ENCODE results near the gene LRRC51.
"Not testable (repeated sequence)": the region's sequence is repeated elsewhere in the genome, so short reads cannot be mapped to it uniquely, and the experiment has no call there.

The LRRC51 gene

DNA sequence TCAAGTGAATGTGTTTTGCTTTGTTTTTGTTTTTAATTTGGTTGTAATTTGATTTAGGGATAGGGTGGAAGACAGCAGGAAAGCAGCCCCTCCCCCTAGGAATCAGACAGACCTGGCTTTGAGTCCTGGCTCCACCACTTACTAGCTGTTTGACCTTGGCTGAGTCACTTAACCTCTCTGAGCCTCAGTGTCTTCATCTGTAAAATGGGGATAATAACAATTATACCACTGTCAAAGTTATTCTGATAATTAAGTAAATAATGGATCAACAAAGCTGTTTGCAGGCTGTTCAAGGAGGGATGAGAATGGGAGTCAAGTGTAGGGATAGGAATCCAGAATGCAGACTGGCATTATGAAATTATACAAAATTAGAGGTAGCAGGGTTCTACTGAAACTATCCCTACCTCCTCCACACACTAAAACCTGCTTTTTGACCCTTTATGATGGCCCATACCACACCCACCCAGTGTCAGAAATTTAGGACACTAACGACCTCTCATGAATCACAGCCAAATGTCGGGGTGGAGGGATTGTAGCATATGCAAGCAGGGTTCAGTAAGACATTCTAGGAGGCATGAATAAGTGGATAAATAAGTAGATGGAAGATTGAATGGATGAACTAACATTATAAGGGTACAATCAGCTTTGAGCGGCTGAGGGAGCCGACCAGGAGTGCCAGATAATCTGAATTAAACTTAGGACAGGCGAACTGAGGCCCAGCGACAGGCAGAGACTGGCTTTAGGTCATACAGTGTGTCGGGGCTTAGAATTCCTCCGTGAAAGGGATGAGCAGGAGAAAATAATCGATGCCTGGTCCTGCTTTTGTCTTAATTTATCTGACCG is 30.9 kb downstream of the LRRC51 start:
- no peak for FAIRE-seq

DNA sequence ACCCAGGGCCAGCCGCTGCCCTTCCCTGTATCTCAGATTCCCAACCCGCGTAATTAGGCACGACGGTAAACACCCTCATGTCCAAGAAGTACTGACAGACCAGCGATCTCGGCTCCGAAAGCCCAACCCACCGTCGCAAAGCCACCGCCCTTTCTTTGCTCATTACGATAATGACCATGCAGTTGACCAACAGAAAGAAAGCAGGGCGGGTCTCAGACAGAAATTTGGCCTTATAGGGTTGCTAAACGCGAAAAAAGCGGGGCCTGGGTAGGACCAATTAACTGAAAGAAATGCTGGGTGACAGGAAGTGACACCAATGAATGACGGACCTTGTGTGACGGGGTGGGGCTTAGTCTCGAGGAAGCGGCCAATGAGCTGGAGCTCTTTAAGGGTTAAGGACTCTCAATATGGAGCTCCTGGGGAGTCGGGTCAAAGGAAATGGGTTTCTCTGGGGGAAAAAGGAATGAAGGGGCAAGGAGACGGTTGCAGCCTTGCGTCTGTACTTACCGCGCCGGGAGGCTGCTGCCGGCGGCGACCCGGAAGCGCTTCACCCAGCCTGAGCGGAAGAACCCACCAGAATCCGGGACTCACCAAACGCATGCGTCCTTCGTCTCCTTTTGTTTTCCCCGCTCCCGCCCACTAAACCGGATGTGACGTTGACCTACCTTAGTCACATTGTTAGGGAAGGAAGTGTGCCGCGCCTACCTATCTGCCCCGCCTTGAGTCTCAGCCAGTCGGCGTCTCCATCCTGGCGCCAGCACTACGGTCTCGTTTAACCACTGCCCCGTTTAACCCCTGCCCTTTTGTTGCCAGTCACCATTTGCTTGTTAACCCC is 31.7 kb downstream of the LRRC51 start, which contains the start of gene ANAPC15:
ANAPC15 (minus strand) TSS at position 553 of the 835 bp plus-strand sequence. CDS start 1,419 bp downstream, outside the sequence.
- peak; percentile 98 for FAIRE-seq

DNA sequence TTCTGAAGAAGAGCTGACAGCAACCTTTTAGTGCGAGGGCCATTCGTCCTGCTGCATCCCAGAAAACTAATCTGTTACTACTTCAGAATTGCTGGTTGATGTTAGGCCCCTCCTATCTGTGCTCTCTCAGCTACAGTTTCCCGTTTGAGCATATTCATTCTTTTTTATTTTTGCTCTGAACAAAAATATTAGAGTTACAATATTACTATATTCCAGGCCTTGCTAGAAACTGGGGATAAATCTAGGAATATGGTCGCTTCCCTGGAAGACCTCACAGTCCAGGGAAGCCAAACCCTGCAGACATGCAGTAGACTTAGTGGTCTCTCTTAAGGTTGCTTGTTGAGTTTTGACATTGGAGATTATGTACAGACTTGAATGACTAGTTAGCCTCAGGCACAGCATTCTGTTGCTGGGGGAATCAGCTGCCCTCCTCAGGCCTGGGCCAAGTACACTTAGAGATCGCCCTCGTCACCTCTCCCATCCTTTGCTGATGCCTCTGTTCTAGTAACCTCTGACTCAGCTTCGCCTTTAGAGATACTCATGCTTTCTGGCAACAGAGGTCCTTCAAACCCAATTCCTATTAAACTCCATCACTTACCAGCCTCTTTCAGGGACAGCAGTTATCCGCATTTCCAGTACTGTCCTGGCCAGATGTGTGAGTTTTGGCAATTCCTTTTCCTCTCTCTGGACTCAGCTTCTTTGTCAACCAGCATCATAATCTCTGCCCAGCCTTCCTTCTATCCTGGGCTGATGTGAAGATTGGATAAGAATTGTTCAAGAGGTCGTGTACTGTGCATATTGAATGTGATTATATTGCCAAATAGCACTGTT is 32.5 kb downstream of the LRRC51 start:
- FAIRE-seq: no peak

DNA sequence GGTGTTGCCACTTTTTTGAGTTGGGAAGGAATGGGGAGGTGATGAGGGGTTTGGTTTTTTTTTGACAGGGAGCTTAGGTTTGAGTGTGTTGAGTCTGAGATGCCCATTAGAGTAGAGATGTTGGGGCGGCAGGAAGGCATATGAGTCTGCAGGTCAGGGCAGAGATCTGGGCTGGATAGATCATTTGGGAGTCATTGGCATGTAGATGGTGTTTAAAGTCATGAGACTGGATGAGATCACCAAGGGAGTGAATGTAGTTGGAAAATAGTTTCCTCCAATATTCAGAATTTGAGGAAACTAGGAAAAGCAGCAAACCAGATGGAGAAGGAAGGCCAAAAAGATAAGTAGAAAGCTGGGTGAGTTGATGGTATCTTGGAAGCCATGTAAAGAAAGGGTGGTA is 33.9 kb downstream of the LRRC51 start:
- FAIRE-seq: no peak

DNA sequence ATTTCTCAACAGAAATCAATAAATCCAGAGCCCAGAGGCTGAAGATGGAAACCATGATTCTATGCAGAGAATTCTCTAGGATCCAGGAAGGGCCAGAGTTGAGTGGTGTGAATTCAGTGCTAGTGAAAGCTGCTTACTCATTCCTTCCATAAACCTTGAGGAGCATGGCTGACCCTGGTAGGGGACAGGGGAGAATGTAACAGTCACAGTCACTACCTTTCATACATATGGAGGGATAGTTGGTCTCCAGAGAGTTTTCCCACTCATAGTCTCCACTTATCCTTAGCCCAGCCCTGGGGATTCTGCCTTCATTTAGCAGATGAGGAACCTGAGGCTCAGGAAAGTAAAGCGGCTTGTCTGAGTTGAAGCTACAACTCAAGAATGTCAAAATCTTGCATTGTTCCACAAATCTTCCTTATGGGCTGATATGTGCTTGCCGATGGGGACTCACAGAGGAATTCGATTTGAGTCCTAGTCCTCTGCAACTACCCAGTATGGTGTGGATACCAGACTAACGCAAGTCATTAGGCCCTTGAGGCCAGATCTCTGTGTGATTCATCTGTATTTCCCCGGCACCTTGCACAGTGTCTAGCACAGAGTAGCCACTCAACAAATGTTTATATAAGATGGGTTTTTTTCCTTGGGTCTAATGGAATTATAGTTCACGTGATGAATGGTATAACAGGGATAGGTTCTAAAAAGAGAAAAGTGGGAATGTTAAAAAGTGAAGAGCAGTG is 35.5 kb downstream of the LRRC51 start:
- no peak for FAIRE-seq

DNA sequence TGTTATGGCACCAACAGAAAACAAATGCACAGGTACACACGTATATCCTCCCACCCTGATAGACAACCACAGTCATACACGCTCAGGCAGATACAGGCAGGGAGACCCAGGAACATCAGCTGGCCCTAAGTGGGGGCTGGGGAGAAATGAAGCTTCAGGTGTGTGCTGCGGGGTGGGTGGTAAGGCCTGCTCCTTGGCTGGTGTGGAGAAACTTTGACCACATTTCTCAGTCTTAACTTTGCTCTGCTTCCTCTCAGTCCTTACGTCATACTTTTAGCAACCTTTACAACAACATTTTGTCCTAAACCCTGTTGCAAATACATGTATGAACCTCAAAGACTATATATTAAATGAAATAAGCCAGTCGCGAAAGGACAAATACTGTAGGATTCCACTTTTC is 38.5 kb downstream of the LRRC51 start:
- FAIRE-seq: no peak

DNA sequence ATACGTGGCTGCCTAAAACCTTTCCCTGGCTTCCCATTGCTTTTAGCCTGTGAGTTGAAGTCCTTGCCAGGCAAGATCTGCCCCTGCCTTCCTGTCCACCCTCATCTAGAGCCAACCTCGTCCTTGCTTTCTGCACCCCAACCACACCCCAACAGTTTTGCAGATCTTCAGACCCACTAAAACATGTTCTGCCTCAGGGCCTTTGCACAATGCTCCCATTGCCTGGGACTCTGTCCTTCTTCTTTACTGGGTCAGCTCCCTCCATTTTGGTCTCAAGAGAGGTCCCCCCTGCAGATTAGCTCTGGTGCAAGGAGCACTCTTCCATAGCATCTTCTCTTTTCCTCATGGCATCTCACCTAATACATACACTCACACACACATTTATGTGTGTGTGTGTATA is 40.3 kb downstream of the LRRC51 start:
- no peak for FAIRE-seq

DNA sequence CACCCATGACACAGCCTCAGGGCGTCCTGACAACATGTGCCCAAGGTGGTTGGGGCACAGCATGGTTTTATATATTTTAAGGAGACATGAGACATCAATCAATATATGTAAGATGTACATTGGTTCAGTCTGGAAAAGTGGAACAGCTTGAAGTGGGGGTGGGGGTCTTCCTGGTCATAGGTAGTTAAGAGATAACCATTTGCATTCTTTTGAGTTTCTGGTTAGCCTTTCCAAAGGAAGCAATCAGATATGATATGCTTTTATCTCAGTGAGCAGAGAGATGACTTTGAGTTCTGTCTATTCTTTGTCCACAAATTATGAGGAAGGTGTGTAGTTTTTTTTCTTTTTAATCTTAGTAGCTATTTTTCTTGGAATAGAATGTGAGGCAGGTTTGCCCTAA is 42.0 kb downstream of the LRRC51 start:
- no peak for FAIRE-seq

DNA sequence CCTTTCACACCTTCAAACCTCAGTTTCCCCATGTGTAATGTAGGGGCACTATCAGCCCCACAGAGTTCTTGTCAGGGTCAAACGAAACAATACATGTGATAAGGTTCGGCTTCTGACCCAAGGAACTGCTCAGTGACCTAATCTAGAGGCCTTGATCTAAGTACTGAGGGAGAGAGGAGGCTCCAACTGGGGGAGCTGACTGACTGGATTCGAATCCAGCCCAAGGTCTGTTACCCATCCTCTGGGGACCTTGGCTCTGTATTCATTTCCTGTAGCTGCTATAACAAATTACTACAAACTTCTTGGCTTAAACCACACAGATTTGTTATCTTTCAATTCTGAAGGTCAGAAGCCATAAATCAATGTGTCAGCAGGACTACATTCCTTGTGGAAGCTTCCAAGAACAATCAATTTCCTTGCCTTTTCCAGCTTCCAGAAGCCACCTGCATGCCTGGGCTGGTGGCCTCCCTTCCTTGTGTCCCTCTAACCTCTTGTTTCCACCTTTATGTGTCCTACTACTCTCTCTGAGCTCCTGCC is 42.5 kb downstream of the LRRC51 start:
- no peak for FAIRE-seq

DNA sequence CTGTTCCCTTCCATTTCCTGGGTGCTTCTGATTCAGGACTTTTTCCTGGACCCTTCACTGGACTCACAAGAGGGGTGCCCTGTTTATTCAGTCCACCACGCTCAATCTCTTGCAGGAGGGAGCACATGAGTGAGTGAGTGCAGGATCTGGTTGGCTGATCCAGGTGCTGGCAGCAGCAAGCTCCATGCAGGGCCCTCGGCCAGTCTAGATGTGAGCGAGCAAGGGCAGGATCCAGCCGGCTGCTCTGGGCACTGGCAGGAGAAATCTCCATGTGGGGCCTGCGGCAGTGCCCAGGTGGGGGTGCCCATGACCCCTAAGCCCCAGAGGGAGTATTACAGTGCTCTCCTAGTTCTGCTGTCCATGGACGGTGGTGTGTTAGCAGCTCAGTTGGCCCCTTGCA is 43.4 kb downstream of the LRRC51 start:
- no peak for FAIRE-seq

DNA sequence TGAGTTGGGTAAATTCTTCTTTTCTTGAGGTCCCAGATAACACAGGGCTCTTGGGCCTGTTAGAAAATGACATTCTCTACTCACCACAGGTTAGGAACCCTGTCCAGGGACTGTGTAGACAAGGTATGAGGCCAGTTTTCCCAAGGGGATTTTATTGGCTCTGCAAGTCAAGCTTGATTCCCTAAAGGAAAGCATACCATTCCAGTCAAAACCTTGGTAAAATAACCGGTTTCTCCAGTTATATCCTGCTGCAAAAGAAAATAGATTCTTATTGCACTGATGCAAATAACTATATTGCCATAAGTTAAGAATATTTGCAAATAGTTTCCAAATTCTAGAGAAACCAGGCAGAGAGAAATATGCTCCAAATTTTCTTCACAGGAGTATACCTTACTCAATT is 45.3 kb downstream of the LRRC51 start:
- FAIRE-seq: no peak

DNA sequence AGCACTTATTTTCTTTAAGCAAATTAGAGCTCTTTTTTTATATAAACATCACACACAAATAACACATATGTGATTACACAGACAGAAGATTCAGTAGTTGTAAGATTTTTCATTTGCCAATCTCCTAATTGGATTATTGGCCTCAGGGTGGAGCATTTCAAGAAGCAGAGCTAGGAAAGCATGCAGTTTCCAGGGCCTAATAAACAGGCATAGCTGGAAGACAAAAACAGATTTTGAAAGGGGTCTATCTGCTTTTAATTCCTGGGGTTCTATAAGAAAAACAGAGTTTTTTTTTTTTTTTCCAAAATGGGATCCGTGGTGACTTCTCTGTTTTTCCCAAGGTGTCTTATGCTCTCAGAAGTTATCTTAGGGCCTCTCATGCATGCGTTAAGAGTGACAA is 47.3 kb downstream of the LRRC51 start:
- no peak for FAIRE-seq

DNA sequence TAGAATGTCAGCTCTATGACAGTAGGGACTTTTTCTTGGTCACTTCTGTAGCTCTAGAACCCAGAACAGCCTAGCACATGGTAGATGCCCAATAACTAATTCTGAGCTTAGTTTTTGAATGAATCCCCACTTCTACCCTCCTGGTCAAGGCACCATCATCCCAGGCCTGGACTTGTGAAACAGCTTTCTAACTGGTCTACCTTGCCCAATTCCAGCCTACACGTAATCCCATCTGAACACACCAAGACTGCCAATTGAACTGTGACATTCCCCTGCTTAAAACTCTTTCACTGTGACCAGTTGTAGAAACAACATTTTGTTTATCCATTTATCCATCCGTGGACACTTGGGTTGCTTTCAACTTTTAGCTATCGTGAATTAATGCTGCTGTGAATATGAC is 48.7 kb downstream of the LRRC51 start:
- FAIRE-seq: no peak

DNA sequence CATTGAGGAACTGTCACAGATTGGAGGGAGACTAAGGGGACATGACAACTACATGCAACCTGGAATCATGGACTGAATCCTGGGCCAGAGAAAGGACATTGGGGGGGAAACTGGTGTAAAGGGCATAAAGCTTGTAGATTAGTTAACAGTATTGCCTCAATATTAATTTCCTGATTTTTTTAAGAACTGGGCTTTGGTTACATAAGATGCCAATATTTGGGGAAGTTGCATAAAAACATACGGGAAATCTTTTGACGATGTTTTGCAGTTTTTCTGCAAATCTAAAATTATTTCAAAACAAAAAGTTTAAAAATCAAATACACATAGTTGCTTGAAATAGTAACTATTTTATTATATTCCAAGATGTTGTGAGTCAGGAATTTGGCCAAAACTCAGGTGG is 52.0 kb downstream of the LRRC51 start:
- FAIRE-seq: no peak

DNA sequence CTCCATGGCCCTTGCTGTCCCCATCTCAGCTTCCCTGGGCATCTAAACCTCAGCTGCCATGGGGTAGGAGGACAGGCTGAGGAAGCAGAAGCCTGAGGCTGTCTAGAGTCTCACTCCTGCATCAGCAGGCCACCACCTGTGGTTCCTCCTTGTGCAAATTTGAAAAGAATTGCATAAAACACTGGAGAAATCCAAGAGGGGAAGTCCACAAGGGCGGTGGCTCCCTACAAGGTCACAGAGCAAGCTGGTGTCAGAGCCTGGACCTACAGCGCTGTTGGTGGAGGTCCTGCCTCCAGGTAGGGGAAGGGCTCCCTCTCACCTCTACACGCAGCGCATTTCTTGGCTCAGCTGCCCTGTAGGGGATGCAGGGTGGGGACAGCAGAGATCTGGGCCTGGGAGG is 54.8 kb downstream of the LRRC51 start, which contains the start of gene FOLR3:
FOLR3 (plus strand) TSS at position 253 of the 400 bp plus-strand sequence. CDS start 228 bp downstream, outside the sequence.
- not testable (repeated sequence) for FAIRE-seq

DNA sequence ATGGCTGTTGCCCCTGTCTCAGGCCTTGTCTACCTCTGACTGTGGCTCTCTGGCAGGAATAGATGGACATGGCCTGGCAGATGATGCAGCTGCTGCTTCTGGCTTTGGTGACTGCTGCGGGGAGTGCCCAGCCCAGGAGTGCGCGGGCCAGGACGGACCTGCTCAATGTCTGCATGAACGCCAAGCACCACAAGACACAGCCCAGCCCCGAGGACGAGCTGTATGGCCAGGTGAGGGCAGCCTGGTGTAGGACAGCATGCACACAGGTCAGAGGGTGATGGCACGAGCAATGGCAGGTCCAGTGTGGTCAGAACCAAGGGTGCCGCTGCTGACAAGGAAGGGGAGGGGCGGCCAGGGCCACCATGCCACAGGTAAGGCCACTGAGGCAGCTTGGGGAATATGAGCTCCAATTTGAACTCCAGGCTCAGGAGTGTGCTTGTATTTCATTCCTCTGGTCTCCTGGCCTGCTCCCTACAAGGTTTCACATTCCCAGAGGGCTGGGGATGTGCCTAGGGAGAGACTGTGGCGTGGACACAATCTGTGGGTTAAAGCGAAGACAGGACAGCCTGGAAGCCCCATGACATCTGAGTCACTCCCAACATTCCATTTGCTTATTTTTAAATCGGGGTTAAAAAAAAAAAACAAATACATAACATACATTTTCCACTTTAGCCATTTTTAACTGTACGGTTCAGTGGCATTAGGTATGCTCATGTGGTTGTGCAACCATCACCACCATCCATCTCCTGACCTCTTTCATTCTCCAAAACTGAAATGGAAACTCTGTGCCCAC is 55.4 kb downstream of the LRRC51 start:
- FAIRE-seq: no peak

DNA sequence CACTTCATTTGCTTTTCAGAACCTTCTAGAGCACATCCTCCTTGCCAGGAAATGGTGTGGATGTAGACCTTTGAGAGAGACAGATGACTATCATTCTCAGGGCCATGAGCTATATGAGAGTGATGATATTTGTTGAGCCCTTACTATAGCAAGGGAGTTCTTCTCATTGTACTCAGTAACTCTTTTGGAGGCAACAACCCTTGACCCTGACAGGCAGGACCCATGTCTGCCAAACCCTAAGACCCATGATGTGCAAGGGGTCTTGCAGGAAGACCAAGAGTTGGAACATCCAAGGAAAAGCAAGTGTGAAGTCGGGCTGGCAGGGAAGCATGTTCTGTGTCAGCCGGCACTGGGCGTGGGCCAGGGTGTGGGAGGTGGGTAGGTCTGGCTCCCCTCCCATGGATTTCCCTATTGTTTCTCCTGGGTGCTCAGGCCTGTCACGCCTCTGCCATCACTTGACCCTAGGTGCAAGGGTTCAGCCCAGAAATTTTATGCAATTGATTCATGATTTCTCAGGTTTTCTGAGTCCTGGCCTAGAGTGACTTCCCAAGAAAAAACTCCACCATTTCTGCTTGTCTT is 56.1 kb downstream of the LRRC51 start:
- no peak for FAIRE-seq

DNA sequence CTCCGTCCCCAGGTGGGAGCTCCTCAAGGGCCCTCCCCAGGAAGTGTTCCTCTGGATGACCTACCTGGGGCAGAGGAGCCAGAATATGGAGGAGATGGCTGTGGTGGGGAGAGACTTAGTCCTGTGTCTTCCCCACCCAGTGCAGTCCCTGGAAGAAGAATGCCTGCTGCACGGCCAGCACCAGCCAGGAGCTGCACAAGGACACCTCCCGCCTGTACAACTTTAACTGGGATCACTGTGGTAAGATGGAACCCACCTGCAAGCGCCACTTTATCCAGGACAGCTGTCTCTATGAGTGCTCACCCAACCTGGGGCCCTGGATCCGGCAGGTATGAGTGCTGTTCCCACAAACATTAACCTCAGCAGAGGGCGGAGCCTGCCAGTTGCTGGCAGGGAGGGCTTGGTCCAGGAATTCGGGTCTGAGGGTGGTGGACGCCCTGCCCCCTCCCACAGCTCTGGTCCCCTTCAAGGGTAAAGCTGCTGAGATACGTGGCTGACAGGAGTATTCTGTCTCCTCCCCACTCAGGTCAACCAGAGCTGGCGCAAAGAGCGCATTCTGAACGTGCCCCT is 58.3 kb downstream of the LRRC51 start:
- no peak for FAIRE-seq

DNA sequence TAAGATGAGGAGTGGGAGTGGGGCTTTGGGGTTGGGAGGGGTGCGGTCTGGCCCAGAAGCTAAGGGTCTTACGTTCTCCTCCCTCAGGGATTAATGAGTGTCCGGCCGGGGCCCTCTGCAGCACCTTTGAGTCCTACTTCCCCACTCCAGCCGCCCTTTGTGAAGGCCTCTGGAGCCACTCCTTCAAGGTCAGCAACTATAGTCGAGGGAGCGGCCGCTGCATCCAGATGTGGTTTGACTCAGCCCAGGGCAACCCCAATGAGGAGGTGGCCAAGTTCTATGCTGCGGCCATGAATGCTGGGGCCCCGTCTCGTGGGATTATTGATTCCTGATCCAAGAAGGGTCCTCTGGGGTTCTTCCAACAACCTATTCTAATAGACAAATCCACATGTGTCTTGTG is 58.9 kb downstream of the LRRC51 start:
- no peak for FAIRE-seq

DNA sequence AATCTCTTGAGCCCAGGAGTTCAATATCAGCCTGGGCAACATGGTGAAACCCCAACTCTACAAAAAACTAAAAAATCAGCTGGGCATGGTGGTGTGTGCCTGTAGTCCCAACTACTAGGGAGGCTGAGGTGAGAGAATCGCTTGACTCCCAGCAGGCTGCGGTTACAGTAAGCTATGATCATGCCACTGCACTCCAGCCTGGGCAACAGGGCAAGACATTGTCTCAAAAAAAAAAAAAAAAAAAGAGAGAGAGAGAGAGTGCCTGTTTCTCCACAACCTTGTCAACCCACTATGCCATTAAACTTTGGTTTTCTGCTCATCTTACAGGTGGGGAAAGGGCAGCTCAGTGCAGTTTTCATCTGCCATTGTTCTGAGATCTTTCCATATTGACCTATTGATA is 60.0 kb downstream of the LRRC51 start:
- no peak for FAIRE-seq
